ENCODE measurements around the gene THSD7B. TPM values are rescaled to one million over a fixed set of nuclear protein-coding genes. Genes with fewer than 3 reads are reported as not detected.

Gene THSD7B
- polyA plus RNA-seq, 1 experiment, result not detected

DNA sequence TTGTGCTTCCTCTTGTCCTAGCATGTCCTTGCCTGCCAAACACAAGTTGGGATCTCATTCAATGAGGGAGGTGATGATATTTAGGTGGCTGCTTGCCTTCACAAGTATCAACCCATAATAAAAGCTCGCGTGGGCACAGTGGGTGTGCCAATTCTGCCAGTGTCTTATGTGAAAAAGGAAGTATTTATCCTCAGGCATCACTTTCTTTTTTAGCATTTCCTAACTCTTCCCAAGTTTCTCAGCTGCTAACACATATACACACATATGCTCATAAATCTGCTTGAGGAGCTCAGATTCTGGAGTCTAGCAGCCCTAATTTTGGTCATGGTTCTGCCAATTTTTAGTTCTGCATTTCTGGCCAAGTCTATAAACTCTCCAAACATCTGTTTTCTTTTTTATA, 879.4 kb downstream of the THSD7B start:
- TF ChIP-seq, protein P1, sequence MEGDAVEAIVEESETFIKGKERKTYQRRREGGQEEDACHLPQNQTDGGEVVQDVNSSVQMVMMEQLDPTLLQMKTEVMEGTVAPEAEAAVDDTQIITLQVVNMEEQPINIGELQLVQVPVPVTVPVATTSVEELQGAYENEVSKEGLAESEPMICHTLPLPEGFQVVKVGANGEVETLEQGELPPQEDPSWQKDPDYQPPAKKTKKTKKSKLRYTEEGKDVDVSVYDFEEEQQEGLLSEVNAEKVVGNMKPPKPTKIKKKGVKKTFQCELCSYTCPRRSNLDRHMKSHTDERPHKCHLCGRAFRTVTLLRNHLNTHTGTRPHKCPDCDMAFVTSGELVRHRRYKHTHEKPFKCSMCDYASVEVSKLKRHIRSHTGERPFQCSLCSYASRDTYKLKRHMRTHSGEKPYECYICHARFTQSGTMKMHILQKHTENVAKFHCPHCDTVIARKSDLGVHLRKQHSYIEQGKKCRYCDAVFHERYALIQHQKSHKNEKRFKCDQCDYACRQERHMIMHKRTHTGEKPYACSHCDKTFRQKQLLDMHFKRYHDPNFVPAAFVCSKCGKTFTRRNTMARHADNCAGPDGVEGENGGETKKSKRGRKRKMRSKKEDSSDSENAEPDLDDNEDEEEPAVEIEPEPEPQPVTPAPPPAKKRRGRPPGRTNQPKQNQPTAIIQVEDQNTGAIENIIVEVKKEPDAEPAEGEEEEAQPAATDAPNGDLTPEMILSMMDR (IDR thresholded peaks at IDR 0.05; ENCODE audit: low read depth, low read length), result no peak
- peaks cover 4% of the 10 kb centered on the region; the same call in 1 of the 2 replicates for H3K9me3 ChIP-seq (ENCODE audit: control insufficient read depth, insufficient read depth, low read length)
- DNase-seq (ENCODE audit: low read depth, low spot score), result no peak
- H3K4me3 ChIP-seq (ENCODE audit: low read depth, low read length), result no peak overlapping the region
- H3K27ac ChIP-seq (ENCODE audit: low read depth, low read length), result no peak overlapping the region
- H3K27me3 ChIP-seq (ENCODE audit: control insufficient read depth, insufficient read depth, low read length), result no peaks in the 10 kb centered on the region
- ChIA-PET POLR2A (no interaction called here), CTCF (no interaction called here)

- TF ChIP-seq, protein P1 (IDR thresholded peaks at IDR 0.05; ENCODE audit: low read depth, low read length), result no peak
- Histone ChIP-seq H3K27me3 (ENCODE audit: control insufficient read depth, insufficient read depth, low read length) (no peaks in the 10 kb centered on the region), H3K27ac (ENCODE audit: low read depth, low read length) (no peak overlapping the region), H3K9me3 (ENCODE audit: control insufficient read depth, insufficient read depth, low read length) (peaks cover 10% of the 10 kb centered on the region; the same call in 1 of the 2 replicates), H3K4me3 (ENCODE audit: low read depth, low read length) (no peak overlapping the region)
- ChIA-PET POLR2A (no interaction called here), CTCF (no interaction called here)
- no peak for DNase-seq (ENCODE audit: low read depth, low spot score)
These were observed 888.7 kb downstream of the THSD7B start for GRCh38 chr2:137654046-137654445.

DNA sequence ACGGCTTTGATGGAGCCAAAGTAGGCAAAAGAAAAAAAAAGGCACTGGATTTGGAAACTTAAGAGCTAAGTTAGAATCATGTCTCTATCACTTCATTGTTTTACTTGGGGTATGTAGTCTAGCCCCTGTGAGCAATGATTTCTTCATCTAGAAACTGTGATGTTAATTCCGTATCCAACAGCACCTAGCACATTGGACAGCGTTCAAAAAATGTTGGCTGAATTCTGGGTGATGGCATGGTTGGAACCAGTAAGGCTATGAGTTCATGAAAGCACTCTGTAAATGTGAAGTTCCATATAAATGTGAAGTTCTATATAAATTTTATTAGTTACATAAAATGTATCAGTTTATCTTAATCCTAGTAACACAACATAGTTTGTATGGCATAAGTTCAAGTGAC, 890.5 kb downstream of the THSD7B start:
- no peak for DNase-seq (ENCODE audit: low read depth, low spot score)
- TF ChIP-seq, protein P1 (IDR thresholded peaks at IDR 0.05; ENCODE audit: low read depth, low read length), result no peak
- POLR2A ChIA-PET, result no interaction called here

GRCh38 chr2:137658433-137658832, 893.1 kb downstream of the THSD7B start:
- H3K4me3 ChIP-seq (ENCODE audit: low read depth, low read length), result no peak overlapping the region
- CTCF ChIA-PET, result no interaction called here

More for the DNA sequence above, 890.5 kb downstream of the THSD7B start:
- Histone ChIP-seq H3K27me3 (ENCODE audit: control insufficient read depth, insufficient read depth, low read length) (no peaks in the 10 kb centered on the region), H3K9me3 (ENCODE audit: control insufficient read depth, insufficient read depth, low read length) (peaks cover 11% of the 10 kb centered on the region; the same call in 1 of the 2 replicates), H3K27ac (ENCODE audit: low read depth, low read length) (no peak overlapping the region), H3K4me3 (ENCODE audit: low read depth, low read length) (no peak overlapping the region)
- CTCF ChIA-PET, result no interaction called here

GRCh38 chr2:137659616-137660015, 894.3 kb downstream of the THSD7B start:
- ChIA-PET CTCF (no interaction called here), POLR2A (no interaction called here)
- Histone ChIP-seq H3K9me3 (ENCODE audit: control insufficient read depth, insufficient read depth, low read length) (peaks cover 18% of the 10 kb centered on the region), H3K27ac (ENCODE audit: low read depth, low read length) (no peak overlapping the region), H3K27me3 (ENCODE audit: control insufficient read depth, insufficient read depth, low read length) (no peaks in the 10 kb centered on the region), H3K4me3 (ENCODE audit: low read depth, low read length) (no peak overlapping the region)
- DNase-seq (ENCODE audit: low read depth, low spot score), result no peak
- TF ChIP-seq, protein P1 (IDR thresholded peaks at IDR 0.05; ENCODE audit: low read depth, low read length), result no peak

More at GRCh38 chr2:137658433-137658832, 893.1 kb downstream of the THSD7B start:
- POLR2A ChIA-PET, result no interaction called here
- no peaks in the 10 kb centered on the region for H3K27me3 ChIP-seq (ENCODE audit: control insufficient read depth, insufficient read depth, low read length)
- TF ChIP-seq, protein P1 (IDR thresholded peaks at IDR 0.05; ENCODE audit: low read depth, low read length), result no peak
- DNase-seq (ENCODE audit: low read depth, low spot score), result no peak
- H3K9me3 ChIP-seq (ENCODE audit: control insufficient read depth, insufficient read depth, low read length), result peaks cover 19% of the 10 kb centered on the region
- H3K27ac ChIP-seq (ENCODE audit: low read depth, low read length), result no peak overlapping the region

Measured in AG04450 (cell line).